ENCODE results near the gene KLHL29.

The KLHL29 gene

GRCh38 chr2:23387845-23388244, 2.9 kb downstream of the KLHL29 start:
- TF ChIP-seq ZBTB7A (IDR thresholded peaks at IDR 0.05; ENCODE audit: low read depth) (no peak), NFIC (IDR thresholded peaks at IDR 0.05) (no peak), TAF1 (IDR thresholded peaks at IDR 0.05; ENCODE audit: low read depth) (no peak), CEBPB (IDR thresholded peaks at IDR 0.05) (no peak), TCF12 (IDR thresholded peaks at IDR 0.05; ENCODE audit: low read depth) (no peak), RAD21 (IDR thresholded peaks at IDR 0.05; ENCODE audit: low read depth) (no peak), FOXM1 (IDR thresholded peaks at IDR 0.05; ENCODE audit: borderline replicate concordance, low read depth) (no peak), EGR1 (IDR thresholded peaks at IDR 0.05) (no peak), EP300 (IDR thresholded peaks at IDR 0.05; ENCODE audit: borderline replicate concordance) (no peak), USF1 (IDR thresholded peaks at IDR 0.05) (no peak), MAX (IDR thresholded peaks at IDR 0.05) (no peak), YY1 (IDR thresholded peaks at IDR 0.05; ENCODE audit: low read depth) (no peak), CREB1 (IDR thresholded peaks at IDR 0.05; ENCODE audit: low read depth) (no peak), TEAD4 (IDR thresholded peaks at IDR 0.05) (no peak)
- TF ChIP-seq, protein P1, sequence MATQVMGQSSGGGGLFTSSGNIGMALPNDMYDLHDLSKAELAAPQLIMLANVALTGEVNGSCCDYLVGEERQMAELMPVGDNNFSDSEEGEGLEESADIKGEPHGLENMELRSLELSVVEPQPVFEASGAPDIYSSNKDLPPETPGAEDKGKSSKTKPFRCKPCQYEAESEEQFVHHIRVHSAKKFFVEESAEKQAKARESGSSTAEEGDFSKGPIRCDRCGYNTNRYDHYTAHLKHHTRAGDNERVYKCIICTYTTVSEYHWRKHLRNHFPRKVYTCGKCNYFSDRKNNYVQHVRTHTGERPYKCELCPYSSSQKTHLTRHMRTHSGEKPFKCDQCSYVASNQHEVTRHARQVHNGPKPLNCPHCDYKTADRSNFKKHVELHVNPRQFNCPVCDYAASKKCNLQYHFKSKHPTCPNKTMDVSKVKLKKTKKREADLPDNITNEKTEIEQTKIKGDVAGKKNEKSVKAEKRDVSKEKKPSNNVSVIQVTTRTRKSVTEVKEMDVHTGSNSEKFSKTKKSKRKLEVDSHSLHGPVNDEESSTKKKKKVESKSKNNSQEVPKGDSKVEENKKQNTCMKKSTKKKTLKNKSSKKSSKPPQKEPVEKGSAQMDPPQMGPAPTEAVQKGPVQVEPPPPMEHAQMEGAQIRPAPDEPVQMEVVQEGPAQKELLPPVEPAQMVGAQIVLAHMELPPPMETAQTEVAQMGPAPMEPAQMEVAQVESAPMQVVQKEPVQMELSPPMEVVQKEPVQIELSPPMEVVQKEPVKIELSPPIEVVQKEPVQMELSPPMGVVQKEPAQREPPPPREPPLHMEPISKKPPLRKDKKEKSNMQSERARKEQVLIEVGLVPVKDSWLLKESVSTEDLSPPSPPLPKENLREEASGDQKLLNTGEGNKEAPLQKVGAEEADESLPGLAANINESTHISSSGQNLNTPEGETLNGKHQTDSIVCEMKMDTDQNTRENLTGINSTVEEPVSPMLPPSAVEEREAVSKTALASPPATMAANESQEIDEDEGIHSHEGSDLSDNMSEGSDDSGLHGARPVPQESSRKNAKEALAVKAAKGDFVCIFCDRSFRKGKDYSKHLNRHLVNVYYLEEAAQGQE (IDR thresholded peaks at IDR 0.05; ENCODE audit: low read depth), result no peak

- TF ChIP-seq EP300 (IDR thresholded peaks at IDR 0.05; ENCODE audit: borderline replicate concordance) (no peak), RAD21 (IDR thresholded peaks at IDR 0.05; ENCODE audit: low read depth) (no peak), FOXM1 (IDR thresholded peaks at IDR 0.05; ENCODE audit: borderline replicate concordance, low read depth) (no peak), CEBPB (IDR thresholded peaks at IDR 0.05) (no peak), NFIC (IDR thresholded peaks at IDR 0.05) (no peak), EGR1 (IDR thresholded peaks at IDR 0.05) (no peak), MAX (IDR thresholded peaks at IDR 0.05) (no peak), TEAD4 (IDR thresholded peaks at IDR 0.05) (no peak), CREB1 (IDR thresholded peaks at IDR 0.05; ENCODE audit: low read depth) (no peak), TCF12 (IDR thresholded peaks at IDR 0.05; ENCODE audit: low read depth) (no peak), YY1 (IDR thresholded peaks at IDR 0.05; ENCODE audit: low read depth) (no peak), USF1 (IDR thresholded peaks at IDR 0.05) (no peak), TAF1 (IDR thresholded peaks at IDR 0.05; ENCODE audit: low read depth) (no peak), ZBTB7A (IDR thresholded peaks at IDR 0.05; ENCODE audit: low read depth) (no peak)
- TF ChIP-seq, protein P1 (IDR thresholded peaks at IDR 0.05; ENCODE audit: low read depth), result no peak
Measured at GRCh38 chr2:23388294-23388693, 3.3 kb downstream of the KLHL29 start.

- TF ChIP-seq, protein P1 (IDR thresholded peaks at IDR 0.05; ENCODE audit: low read depth), result no peak
- TF ChIP-seq ZBTB7A (IDR thresholded peaks at IDR 0.05; ENCODE audit: low read depth) (no peak), TCF12 (IDR thresholded peaks at IDR 0.05; ENCODE audit: low read depth) (no peak), TEAD4 (IDR thresholded peaks at IDR 0.05) (no peak), TAF1 (IDR thresholded peaks at IDR 0.05; ENCODE audit: low read depth) (no peak)
Measured at GRCh38 chr2:23388756-23389514, 4.0 kb downstream of the KLHL29 start.

DNA sequence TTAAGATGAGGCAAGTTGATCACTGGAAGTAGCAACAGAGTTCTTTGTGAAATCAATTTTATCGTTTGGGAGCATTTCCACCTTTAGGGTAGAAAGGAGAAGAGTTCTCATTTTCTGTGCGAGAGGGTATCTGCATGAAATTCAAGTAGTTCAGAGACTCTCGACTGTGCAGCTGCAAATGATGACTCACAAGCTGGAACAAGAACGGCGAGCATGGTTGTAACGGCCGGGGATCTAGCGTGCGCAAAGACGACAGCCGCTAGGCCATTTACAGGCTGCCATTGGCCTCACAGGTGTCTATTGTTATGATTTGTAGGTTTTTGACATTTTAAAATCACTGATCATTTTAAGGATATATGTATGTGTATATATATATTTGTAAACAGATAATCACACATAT, 5.2 kb downstream of the KLHL29 start:
- no peak for TF ChIP-seq RAD21 (IDR thresholded peaks at IDR 0.05; ENCODE audit: low read depth)
- TF ChIP-seq, protein P1 (IDR thresholded peaks at IDR 0.05; ENCODE audit: low read depth), result no peak
- no peak for TF ChIP-seq CREB1 (IDR thresholded peaks at IDR 0.05; ENCODE audit: low read depth)
- TF ChIP-seq NFIC (IDR thresholded peaks at IDR 0.05), result no peak
- no peak for TF ChIP-seq EGR1 (IDR thresholded peaks at IDR 0.05)
- TF ChIP-seq FOXM1 (IDR thresholded peaks at IDR 0.05; ENCODE audit: borderline replicate concordance, low read depth), result no peak

Measured in Ishikawa (cell line).